Neural progenitor cell (in vitro differentiated cells): ENCODE data around the gene METRN. TPM values are rescaled to one million over a fixed set of nuclear protein-coding genes. Genes with fewer than 3 reads are reported as not detected.

Experiments used
- DNase-seq: peaks from one replicate; pipeline ENCODE4 v3.0.0-alpha.2; 2016; ENCODE audit warnings: low spot score
- H2AFZ ChIP-seq: fragments of 200-600 bp; sonication (generic); replicated peaks from 2 replicates; pipeline ENCODE4 v1.6.1; 2016; ENCODE audit warnings: antibody characterized with exemption
- H3F3A ChIP-seq: fragments of 200-600 bp; sonication (generic); 2 replicates; pipeline ENCODE4 v1.6.1; 2016; ENCODE audit warnings: antibody characterized with exemption, low read depth
- H3K27ac ChIP-seq: fragments of 200-600 bp; sonication (generic); 2 replicates; pipeline ENCODE4 v1.5.1; 2016; ENCODE audit warnings: mild to moderate bottlenecking
- H3K27me3 ChIP-seq: fragments of 200-600 bp; sonication (generic); 2 replicates; pipeline ENCODE4 v1.6.1; 2016; ENCODE audit warnings: mild to moderate bottlenecking, moderate library complexity
- H3K36me3 ChIP-seq: fragments of 200-600 bp; sonication (generic); 2 replicates; pipeline ENCODE4 v1.5.1; 2016
- H3K4me1 ChIP-seq: fragments of 200-600 bp; sonication (generic); 2 replicates; pipeline ENCODE4 v1.6.1; 2016; ENCODE audit warnings: mixed run types
- H3K4me2 ChIP-seq: fragments of 200-600 bp; sonication (generic); 2 replicates; pipeline ENCODE4 v1.6.1; 2016
- H3K4me3 ChIP-seq: fragments of 200-600 bp; sonication (generic); 2 replicates; pipeline ENCODE4 v1.5.1; 2016
- H3K79me2 ChIP-seq: fragments of 200-600 bp; sonication (generic); 2 replicates; pipeline ENCODE4 v1.6.1; 2016; ENCODE audit warnings: low read depth
- H3K9ac ChIP-seq: fragments of 200-600 bp; sonication (generic); 2 replicates; pipeline ENCODE4 v1.6.1; 2016
- H3K9me3 ChIP-seq: fragments of 200-600 bp; sonication (generic); 2 replicates; pipeline ENCODE4 v1.5.1; 2016; ENCODE audit warnings: low read depth
- H4K20me1 ChIP-seq: fragments of 200-600 bp; sonication (generic); 2 replicates; pipeline ENCODE4 v1.6.1; 2016; ENCODE audit warnings: low read depth
- H3K27ac Mint-ChIP-seq: 3 replicates; pipeline ENCODE4 v1.8.0; 2021; ENCODE audit warnings: mixed read lengths
- H3K27me3 Mint-ChIP-seq: 2 replicates; pipeline ENCODE4 v1.8.0; 2022; ENCODE audit warnings: low read depth, mild to moderate bottlenecking, inconsistent platforms, moderate library complexity, mixed read lengths; ENCODE audit not compliant: insufficient read depth
- H3K36me3 Mint-ChIP-seq: 3 replicates; pipeline ENCODE4 v1.8.0; 2021; ENCODE audit warnings: mixed read lengths
- H3K4me1 Mint-ChIP-seq: 3 replicates; pipeline ENCODE4 v1.8.0; 2021; ENCODE audit warnings: mixed read lengths
- H3K4me3 Mint-ChIP-seq: 3 replicates; pipeline ENCODE4 v1.8.0; 2021; ENCODE audit warnings: mild to moderate bottlenecking, moderate library complexity, mixed read lengths
- H3K9me3 Mint-ChIP-seq: 3 replicates; pipeline ENCODE4 v1.8.0; 2020; ENCODE audit warnings: mixed read lengths
- CTCF ChIP-seq: fragments of 200-600 bp; sonication (generic); IDR thresholded peaks from 2 replicates; pipeline ENCODE4 v1.5.1; 2017; ENCODE audit warnings: antibody characterized with exemption, mild to moderate bottlenecking
- EZH2 ChIP-seq: fragments of 200-600 bp; sonication (generic); IDR thresholded peaks from 2 replicates; pipeline ENCODE4 v1.6.1; 2017; ENCODE audit warnings: antibody characterized with exemption, mild to moderate bottlenecking, moderate library complexity
- EZH2phosphoT487 ChIP-seq: fragments of 200-600 bp; sonication (generic); IDR thresholded peaks from 2 replicates; pipeline ENCODE4 v1.6.1; 2017; ENCODE audit warnings: antibody characterized with exemption
- total RNA-seq: library from RNA; depleted of rRNA; stranded (reverse); fragments of >200 nt; gene quantifications from 2 replicates; pipeline ENCODE4 v1.2.3, GENCODE V29; 2015; ENCODE audit warnings: low replicate concordance

Gene METRN
- total RNA-seq, 1 donor from 2014 or later: 24.3 TPM

DNA sequence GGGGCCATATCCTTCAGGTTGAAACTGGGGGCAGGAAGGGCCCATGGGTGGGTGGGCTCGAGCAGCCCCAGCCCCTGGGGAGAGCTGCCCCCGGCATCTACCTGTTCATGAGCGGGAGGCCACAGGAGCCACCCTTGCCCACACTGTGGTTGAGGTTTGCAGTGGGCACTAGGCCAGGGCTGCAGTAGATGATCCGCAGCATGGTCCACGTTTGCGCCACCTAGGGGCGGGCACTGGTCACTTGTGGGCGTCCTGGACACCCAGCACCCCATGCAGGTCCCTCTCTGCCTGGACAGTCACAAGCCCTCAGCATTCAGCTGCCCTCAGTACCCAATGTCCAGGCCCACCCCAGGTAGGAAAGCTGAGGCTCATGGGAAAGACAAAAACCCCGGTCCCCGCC is 29.0 kb upstream of the METRN start:
- Histone ChIP-seq H3K4me3 (no peak overlapping the region), H3K27me3 (peaks cover 6% of the 10 kb centered on the region), H3K79me2 (peaks cover 40% of the 10 kb centered on the region), H3K9ac (no peak overlapping the region), H4K20me1 (peaks cover 28% of the 10 kb centered on the region), H3K4me1 (peaks cover 14% of the 10 kb centered on the region), H2AFZ (no peak overlapping the region), H3F3A (peaks cover 45% of the 10 kb centered on the region), H3K9me3 (no peaks in the 10 kb centered on the region), H3K4me2 (no peak overlapping the region), H3K27ac (no peak overlapping the region), H3K36me3 (peaks cover 2% of the 10 kb centered on the region)
- peaks cover 34% of the 10 kb centered on the region for H3K4me1 Mint-ChIP-seq
- DNase-seq: peak; percentile 65
- peaks cover 3% of the 10 kb centered on the region for H3K36me3 Mint-ChIP-seq
- no peaks in the 10 kb centered on the region for H3K9me3 Mint-ChIP-seq
- H3K4me3 Mint-ChIP-seq: peak overlapping the region; percentile 76
- H3K27me3 Mint-ChIP-seq: peaks cover 13% of the 10 kb centered on the region
- no peak overlapping the region for H3K27ac Mint-ChIP-seq
- TF ChIP-seq EZH2: no peak
- TF ChIP-seq CTCF: peak; percentile 59

DNA sequence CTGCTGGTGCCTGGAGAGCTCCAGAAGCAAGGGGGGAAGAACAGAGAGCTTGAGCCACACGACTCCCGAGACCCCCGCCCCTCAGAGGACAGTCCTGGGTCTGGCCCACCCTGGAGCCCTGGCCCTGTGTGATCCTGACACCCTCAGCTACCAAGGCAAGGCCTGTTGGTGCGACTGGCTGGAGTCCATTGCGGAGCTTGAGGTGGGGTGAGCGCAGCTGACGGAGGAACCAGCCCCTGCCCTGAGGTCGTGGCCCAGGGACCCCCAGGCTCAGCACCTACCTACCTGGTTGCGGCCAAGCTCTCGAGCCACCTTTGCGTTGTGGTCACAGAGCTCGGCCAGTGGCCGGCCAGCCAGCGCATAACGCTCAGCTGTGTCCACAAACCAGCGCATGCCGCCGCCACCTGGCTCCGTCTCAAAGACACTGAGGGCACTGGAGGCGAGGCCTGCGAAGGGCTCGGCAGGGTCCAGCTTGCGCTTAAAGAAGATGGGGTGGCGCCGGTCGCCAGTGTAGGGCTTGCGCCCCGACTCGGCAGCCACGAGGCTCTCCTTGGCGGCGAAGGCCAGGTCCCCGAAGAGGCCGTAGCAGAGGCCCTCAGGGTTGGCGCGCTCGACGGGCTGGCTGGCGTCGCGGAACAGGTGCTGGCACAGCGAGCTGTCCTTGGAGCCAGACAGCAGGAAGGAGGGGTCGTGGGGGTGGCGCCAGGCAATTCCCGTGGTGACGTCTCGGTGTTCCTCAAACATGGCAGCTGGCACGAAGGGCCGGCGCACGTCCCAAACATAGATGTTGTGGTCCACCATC is 28.3 kb upstream of the METRN start:
- no peak overlapping the region for H3K27ac Mint-ChIP-seq
- no peak overlapping the region for H2AFZ ChIP-seq
- no peak overlapping the region for H3K9ac ChIP-seq
- H3K4me1 Mint-ChIP-seq: peaks cover 27% of the 10 kb centered on the region
- no peaks in the 10 kb centered on the region for H3K9me3 ChIP-seq
- H3K4me2 ChIP-seq: no peak overlapping the region
- H3K36me3 Mint-ChIP-seq: peaks cover 3% of the 10 kb centered on the region
- TF ChIP-seq CTCF (no peak), EZH2phosphoT487 (no peak), EZH2 (no peak)
- no peak overlapping the region for H3K4me3 Mint-ChIP-seq
- no peak overlapping the region for H3K4me3 ChIP-seq
- peaks cover 13% of the 10 kb centered on the region for H3K27me3 Mint-ChIP-seq
- peaks cover 2% of the 10 kb centered on the region for H3K36me3 ChIP-seq
- H3K9me3 Mint-ChIP-seq: no peaks in the 10 kb centered on the region
- peaks cover 8% of the 10 kb centered on the region for H3K4me1 ChIP-seq
- H4K20me1 ChIP-seq: peaks cover 21% of the 10 kb centered on the region
- no peak for DNase-seq
- peaks cover 33% of the 10 kb centered on the region for H3K79me2 ChIP-seq
- H3K27ac ChIP-seq: no peak overlapping the region
- H3F3A ChIP-seq: peaks cover 38% of the 10 kb centered on the region
- H3K27me3 ChIP-seq: peaks cover 13% of the 10 kb centered on the region

DNA sequence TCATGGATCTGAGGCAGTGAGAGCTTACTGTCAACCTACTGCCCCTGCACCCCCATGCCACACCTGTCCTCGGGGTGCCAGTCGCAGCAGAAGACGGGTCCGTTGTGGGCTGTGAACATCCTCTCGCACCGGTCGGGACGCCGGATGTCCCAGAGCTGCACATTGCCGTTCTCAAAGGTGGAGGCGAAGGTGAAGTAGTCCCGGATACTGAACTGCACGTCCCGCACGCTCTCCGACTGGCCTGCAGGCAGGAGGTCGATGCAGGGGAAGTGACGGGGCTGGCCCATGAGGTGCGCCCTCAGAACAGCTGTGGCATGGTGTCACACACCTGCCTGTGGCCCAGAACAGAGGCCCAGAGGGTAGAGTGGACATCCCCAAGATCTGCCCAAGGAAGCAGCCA is 27.4 kb upstream of the METRN start:
- Histone ChIP-seq H3K79me2 (peaks cover 25% of the 10 kb centered on the region), H2AFZ (no peak overlapping the region), H3K4me1 (peaks cover 7% of the 10 kb centered on the region), H3K36me3 (no peaks in the 10 kb centered on the region), H3K27me3 (peaks cover 21% of the 10 kb centered on the region), H3K9ac (no peak overlapping the region), H3K4me3 (no peak overlapping the region), H3F3A (peaks cover 34% of the 10 kb centered on the region), H3K9me3 (no peaks in the 10 kb centered on the region), H3K4me2 (no peak overlapping the region), H3K27ac (no peak overlapping the region), H4K20me1 (peaks cover 13% of the 10 kb centered on the region)
- Mint-ChIP-seq H3K27ac (no peak overlapping the region), H3K9me3 (no peaks in the 10 kb centered on the region), H3K27me3 (peaks cover 17% of the 10 kb centered on the region), H3K4me1 (peaks cover 20% of the 10 kb centered on the region), H3K36me3 (peaks cover 2% of the 10 kb centered on the region), H3K4me3 (peak overlapping the region; percentile 21)
- TF ChIP-seq EZH2: no peak
- DNase-seq: no peak
